ENCODE data around the gene CABLES2.

The CABLES2 gene, protein sequence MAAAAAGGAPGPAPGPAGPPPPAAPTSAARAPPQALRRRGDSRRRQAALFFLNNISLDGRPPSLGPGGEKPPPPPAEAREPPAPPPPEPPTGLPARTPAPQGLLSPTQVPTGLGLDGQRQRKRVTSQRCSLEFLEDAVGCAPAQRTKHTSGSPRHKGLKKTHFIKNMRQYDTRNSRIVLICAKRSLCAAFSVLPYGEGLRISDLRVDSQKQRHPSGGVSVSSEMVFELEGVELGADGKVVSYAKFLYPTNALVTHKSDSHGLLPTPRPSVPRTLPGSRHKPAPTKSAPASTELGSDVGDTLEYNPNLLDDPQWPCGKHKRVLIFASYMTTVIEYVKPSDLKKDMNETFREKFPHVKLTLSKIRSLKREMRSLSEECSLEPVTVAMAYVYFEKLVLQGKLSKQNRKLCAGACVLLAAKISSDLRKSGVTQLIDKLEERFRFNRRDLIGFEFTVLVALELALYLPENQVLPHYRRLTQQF

DNA sequence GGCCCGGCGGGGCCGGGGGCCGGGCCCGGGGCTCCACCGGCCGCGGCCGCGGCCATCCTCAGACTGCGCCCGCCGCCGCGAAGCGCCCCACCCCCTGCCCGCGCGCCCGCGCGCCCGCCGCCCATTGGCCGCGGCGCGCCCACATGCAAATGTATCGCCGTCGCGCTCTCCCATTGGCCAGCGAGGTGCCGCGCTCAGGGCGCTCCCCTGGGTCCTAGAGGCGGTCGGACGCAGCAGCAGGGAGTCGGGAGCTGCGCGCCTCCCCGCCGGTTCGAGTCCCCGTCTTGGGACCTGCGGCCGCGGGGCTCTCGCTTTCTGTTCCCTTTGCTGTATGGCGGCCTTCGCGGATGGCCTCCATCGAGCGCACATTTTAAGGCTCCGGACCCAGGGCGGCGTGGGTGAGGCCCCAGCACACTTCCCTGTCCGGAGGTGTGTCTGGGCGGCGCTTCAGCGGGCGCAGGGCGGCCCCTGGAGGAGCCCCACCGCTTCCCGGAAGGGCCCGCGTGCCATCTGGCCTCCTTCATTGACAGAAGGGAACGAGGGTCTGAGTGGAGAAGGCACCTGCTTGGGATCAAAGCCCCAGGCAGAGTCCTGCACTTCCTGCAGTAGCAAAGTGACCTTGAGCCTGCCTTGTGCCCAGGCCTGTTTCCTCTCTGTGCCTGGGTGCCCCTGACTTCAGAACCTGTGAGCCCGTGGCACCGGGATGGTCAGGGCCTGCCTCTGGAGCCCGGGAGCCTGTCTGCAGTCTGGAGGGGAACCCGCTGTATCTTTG is at the start of gene CABLES2:
Gene CABLES2, minus strand, starts transcription at position 65 of the 772 bp plus-strand sequence. Its CDS starts 9 bp downstream, at position 56.
- peak; percentile 82 for DNase-seq

DNA sequence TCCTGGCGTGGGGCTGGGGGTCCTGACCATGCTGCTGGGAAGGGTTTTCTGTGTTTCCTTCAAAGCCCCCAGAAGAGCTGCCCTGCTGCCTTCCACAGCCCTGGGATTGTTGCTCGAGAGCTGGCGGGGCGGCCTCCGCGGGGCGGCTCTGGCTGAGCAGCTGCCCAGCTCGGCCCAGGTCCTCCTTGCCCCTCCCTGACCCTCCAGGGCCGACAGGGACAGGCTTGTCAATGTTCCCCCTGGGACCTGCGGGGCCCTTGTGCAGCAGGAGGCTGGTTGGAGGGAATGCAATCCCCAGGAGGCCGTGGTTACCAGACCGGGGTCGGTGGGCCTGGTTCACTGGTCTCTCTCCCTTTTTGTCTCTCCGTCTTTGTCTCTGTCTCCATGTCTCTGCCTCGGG is 48.8 kb upstream of the CABLES2 start:
- no peak for DNase-seq

DNA sequence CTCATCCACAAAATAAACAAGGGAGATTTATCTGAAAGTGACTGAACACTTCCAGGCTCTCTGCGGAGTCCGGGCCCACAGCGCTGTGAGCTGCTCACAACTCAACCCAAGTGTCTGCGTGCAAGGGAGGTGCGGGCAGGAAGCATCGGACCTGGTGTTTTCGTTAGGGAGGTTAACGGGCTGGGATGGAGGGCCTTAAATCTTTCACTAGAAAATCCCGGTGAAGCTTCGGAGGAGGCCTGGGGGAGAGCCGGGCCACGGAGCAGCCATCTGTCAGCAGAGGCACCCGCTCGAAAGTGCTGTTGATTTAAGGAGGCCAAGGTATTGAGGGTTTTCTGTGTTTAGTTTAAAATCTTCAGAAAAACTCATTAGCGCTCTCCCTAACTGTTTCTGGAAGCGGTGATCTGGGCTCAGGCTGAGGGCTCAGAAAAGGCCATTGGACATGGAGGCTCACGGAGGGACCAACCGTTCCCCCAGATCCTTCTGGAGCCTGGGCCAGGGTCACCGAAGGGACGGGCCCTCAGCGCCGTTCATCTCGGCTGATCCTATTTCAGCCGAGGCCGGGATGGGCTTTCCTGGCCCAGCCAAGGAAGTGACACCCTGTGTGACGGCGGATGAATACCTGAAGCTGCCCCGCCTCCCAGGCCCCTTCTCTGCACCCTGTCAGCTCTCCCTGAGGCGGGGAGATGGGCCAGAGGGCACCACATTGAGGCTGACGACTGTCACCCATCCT is 48.0 kb upstream of the CABLES2 start:
- no peak for DNase-seq

DNA sequence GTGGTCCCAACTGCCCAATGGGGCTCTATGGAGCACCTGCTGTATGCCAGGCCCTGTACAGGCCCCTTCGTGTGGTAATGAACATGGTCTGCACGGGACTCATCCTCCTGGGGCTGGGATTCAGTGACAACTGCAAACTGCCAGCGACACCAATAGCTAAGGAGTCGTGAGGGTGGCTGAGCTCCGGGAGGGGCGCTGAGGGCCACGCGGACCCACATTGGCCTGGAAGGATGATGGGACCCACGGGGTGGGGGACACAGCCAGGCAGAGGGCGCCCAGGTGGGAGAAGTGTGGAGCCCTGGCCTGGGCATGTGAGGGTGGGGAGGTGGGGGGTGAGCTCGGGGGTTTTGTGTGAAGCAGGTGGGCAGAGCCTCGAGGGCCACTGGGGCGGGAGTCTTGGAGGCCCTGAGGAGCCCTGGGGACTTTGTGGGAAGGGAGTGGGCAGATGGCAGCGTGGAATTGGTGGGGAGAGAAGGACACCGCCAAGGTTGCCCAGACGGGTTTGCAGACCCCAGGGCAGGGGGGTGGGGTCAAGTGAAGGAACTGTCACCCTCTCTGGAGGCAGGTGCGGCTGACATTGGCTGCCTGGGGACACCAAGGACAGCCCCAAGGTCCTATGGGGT is 46.2 kb upstream of the CABLES2 start:
- DNase-seq, result no peak

DNA sequence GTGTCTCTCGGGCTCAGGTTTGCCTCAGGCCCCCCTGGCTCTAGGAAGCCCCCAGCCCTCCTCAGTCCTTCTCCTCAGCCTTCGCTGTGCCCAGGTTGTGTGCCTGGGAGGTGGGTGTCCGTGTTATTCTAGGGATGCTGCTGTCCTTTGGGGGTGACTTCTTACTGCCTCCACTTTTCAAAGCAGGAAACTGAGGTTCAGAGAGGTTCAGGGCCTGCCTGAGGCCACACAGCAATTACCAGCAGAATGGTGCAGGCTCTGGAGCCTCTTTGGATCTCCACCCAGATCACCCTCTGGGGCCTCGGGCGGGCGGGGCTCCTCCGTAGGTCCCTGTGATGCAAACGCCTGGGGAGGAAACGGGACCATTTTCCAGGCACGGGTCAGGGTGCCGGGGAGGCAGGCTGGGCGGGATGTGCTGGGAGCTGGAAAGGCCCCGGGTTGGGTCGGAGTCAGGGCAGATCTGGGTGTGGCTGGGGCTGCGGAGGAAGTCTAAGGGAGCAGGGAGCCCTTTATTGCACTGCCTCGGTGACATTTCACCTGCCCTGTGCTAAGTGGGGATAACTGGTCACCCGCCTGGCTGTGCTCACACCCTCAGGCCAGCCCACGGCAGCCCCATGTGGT is 45.5 kb upstream of the CABLES2 start:
- no peak for DNase-seq

DNA sequence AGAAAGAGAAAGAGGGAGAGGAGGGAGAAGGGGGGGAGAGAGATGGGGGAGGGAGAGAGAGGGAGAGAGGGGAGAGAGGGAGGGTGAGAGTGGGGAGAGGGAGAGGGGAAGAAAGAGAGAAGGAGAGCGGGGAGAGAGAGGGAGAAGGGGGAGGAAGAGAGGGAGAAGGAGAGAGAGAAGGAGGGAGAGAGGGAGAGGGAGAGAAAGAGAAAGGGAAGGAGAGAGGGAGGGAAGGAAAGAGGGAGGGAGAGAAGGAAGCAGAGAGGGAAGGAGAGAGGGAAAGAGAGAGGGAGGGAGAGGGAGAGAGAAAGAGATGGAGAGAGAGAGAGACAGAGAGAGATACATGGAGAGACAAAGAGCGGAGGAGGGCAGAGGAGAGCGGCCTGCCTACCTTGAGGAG is 44.9 kb upstream of the CABLES2 start:
- no peak for DNase-seq

DNA sequence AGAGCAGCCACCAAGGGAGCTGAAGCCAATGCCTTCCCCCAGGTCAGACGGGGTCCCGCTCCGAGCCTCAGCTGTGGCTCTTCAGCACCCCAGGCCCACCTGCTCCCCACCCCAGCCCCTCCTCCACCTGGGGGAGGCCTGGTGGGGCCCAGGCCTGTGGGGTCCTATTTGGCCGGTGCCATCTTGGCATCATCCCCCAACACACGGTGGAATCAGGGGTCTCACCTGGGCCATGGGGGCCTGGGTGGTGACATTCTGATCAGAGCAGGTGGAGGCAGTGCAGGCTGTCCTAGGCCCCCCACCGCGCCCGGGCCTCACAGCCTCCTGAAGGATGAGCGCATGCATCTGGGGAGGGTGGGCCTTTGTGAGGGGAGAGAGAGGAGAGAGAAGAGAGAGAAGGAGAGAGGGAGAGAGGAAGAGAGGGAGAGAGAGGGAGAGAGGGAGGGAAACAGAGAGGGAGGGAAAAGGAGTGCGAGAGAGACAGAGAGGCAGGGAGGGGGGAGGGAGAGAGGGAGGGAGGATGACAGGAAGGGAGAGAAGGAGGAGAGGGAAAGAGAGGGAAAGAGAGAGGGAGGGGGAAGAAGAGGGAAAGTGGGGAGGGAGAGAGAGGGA is 44.2 kb upstream of the CABLES2 start:
- DNase-seq, result no peak

DNA sequence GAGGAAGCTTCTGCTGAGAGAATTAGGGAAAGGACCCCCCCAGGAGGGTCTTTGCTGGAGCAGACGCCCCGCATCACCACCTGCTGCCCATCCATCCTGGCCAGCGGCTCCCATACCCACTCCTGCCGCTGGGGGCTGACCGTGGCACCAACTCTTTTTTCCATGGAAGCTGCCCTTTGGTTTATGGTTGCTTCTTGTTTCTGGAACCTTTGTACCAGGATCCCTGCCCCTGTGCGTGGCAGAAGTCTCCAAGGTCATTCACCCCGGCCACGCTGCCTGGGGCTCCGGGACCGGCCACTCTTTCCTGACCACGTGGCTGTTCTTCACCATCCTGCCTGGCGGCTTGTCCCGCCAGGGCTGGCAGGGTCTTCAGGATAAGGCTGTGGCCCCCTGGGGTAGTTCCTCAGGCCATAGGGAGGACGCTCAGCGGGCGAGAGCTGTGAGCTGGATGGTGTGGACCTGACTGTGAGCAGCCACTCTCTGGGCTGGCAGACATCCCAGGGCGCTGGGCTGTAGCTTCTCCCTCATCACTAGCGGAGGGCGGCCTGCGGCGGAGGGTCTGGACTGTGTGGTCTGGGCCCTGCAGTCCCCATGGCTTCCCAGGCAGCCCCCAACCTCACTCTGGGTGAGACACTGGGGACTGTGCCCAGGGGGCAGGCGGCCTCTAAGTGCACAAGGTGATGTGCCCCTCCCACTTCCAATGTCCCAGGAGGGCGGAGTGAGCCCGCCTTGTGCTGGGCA is 43.0 kb upstream of the CABLES2 start:
- DNase-seq, result no peak

DNA sequence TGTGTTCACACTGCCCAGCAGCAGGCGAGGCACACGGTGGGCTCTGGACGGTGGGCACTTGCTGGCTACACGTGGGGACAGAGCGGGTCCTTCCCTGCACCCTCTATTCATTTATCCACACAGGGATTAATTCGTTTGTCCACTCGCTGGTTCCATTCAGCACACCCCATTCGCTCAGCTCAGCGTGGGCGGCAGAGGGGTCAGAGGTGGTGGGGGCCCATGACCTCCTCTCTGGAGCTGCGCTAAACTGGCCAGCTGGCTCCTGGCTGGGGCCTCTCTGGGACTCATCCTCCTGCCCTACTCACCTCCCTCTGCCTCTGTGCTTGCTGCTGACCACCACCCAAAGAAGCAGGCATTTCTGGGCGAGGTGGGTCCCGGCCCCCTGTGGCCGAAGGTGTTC is 41.7 kb upstream of the CABLES2 start:
- no peak for DNase-seq

DNA sequence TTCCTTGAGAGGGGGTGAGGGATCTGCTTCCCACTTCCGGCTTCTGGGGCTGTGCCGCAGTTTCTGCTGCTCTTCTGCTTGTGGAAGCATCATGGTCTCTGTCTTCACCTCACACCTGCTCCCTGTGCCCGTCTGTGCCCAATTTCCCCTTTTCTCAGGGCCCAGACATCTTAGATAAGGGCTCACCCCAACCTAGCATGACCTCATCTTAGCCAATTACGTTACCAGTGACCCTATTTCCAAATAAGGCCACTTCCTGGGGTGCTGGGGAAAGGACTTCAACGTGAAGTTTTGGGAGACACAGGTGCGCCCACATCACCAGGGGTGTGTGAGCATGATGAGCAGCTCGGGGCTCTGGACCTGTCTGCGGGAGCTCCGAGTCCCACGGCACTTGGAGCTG is 41.0 kb upstream of the CABLES2 start:
- DNase-seq, result no peak

DNA sequence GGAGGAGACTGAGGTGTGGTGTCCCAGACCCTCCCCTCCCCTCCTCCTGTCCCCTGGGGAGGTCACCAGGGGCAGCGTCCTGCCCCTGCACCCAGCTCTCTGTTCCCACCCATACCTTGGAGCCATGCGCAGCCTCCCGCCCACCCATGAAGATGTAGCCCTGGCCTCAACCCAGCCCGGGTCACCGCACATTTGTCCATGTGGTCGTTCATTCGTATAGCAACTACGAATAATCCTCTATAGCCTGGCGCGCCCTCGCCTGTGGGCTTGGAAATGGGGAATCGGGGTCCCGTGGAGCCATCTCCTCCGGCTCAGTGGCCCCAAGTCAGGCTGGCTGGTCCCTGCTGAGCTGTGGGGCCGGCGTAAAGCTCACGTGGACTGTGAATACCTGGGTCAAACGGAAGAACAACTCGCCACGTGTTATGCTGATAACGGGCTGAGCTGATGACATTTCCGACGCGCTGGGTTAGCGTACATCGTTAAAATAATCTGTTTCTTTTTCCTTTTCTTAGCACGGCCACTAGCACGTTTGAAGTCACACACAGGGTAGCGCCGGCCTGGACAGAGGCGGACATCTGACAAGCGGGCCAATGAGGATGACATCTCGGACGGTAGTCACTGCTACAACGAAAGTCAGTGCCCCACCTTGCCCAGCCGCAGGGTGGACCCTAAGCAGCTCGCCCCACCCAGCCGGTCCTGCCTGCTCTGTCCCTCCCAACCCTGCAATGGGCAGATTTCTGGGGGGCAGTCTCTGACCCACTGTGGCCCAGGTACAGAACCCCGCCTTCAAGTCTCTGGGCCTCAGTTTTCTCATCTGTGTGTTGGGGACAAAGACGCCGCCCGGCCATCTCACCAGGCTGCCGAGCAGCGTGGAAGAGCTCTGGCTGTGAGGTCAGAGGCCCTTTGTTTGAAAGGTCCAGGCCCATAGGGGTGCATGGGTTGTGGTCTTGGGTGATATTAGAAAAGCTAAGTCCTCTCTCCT is 40.1 kb upstream of the CABLES2 start:
- no peak for DNase-seq

DNA sequence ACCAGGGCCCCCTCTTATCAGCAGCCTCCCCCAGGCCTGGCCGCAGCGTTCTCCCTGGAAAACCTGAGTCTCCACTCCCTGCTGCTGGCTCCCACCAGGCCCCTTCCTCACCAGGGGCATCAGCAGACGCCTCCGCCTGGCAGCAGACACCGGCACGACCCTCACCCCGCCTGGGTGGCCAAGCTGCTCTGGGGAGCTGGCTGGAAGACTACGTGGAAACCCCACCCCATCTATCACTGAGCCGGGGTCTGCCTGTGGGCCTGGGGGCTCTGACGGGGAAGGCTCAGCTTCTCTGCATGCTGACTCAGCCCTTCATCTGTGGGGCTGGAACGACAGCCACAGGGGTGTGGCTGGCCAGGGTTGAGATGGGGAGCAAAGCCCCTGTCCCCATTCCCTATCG is 39.4 kb upstream of the CABLES2 start:
- no peak for DNase-seq

DNA sequence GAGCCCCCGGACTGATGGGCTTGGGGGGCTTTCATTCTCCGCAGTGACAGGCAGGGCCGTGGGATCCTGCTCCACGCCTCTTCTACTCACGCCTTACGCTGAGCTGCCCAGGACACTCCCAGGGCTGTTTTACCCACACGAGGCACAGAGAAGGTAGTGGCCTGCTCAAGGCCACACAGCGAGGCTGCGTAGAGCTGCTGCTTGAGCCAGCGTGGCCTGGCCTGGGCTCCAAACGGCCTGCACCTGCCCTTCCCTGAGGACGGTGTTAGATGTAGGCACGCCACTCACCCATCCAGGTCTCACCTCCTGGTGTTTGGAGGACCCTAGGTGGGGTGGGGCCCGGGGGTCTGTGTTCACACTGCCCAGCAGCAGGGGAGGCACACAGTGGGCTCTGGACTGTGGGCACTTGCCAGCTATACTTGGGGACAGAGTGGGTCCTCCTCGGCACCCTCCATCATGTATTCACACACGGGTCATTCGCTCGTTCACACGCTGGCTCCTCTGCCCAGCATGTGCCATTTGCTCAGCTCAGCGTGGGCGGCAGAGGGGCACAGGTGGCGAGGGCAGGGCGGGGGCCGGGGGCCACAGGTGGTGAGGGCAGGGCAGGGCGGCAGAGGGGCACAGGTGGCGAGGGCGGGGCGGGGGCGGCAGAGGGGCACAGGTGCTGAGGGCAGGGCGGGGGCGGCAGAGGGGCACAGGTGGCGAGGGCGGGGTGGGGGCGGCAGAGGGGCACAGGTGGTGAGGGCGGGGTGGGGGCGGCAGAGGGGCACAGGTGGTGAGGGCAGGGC is 38.7 kb upstream of the CABLES2 start:
- DNase-seq, result no peak

DNA sequence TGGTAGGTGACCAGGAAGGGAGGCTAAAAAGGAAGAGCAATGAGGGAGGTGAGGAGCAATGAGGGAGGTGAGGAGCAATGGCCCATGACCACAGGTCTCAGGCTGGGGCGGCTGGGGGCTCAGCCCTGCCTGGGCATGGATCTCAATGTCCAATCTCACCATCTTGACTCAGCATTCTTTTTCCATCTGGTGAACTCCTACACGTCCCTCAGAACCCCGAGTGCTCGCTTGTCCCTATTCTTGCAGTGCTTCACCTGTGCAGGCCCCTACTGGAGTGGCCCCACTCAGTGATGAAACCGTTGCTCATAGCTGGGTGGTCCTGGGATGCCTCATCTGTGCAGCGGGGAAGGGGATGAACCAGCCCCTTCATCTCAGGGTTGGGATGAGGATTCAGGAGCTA is 37.2 kb upstream of the CABLES2 start:
- no peak for DNase-seq

DNA sequence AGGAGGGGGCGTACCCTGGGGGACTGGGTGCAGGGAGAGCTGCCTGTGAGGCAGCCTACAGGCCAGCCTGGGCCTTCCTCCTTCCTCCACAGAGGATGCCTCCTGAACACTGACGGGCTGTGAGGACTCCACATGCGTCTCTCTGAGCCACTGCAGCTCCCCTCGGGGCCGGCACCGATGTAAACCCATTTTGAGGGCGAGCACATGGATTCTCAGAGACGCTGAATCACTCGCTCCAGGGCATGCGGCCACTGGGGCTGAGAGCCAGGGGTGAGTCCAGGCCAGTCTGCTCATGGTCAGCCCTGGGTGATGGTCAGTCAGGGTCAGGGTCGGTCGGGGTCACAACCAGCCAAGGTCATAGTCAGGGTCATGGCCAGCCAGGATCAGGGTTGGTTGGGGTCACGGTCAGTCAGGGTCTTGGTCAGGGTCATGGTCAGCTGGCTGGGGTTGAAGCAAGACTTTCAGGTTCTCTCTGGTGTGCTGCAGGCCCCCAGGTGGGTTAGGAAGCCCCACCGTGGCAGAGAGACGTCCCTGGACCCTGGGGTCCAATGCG is 35.0 kb upstream of the CABLES2 start:
- DNase-seq, result no peak

DNA sequence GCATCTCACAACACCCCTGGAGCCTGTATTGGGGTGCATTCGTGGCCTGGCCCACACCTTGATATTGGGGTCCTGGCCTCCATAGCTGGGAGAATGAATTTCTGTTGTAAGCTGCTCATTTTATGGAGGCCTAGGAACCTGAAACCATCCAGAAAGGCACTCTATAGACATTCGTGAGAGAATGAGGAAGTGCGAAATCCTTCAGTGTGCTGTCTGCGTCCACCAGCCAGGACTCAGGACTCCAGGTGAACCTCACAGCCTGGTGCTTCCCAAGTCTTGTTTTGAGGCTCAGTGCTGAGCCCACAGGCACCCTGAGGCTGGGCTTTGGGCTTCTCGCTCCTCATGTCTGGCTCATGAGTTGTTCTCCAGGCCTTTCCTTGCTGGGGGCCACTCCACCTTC is 32.1 kb upstream of the CABLES2 start:
- DNase-seq, result no peak

DNA sequence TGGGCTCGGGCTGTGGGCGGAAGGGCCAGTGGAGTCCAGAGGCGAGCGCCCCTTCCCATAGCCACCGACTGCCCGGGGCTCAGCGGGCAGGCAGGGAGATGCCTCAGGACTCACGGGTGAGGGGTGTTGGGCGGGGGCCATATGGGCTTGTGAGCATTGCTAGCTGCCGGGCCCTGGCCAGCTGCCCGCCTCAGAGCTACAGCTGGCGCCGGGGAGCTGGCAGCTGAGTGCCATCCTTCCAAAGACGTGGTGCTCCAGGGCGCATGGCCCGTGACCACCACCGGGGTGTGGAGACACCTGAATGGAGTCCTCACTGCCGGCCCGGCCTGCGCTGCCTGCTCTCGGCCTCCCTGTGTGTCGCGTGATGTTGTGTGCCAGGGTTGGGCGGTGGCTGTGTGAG is 30.8 kb upstream of the CABLES2 start:
- DNase-seq, result no peak

DNA sequence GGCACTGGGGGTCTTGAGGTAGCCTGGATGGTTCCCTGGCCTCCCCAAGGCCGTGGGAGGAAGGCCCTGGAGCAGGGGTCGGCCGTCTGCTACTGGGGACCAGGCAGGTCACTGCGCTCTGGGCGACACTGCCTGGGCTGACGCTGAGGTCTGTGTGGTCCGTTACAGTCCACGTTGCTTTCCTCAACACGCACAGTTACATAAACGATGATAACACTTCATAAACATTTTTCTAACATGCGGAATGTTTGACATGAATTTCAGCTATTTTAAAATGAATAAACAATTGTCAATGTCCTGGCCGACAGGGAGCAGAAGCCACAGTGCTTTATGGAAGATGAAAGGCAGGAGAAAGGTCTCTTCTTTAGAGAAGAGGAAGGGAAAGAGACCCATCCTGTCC is 30.4 kb upstream of the CABLES2 start:
- DNase-seq, result no peak

DNA sequence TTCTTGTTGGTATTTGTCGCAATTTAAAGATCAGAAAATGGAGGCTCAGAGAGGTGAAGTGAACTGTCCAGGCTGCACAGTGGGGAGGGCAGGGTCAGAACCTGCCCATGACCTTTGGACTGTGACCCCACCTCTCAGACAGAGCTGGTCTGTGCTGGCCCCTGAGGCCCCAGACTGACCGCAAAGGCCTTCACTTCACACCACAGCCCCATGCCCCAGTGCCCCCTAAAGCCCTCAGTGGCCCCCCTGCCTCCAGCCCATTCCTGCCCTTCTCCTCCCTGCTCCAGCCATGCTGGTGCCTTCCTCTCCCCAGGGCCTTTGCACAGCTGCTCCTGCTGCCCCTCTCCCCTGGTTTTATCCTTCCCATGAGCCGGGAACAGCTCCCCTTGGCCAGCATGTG is 29.6 kb upstream of the CABLES2 start:
- DNase-seq, result no peak

All from NCI-H1048 (cell line).